Measurements from ENCODE around the gene KLHL22.
"Not testable (repeated sequence)": the region's sequence is repeated elsewhere in the genome, so short reads cannot be mapped to it uniquely, and the experiment has no call there.

The KLHL22 gene

DNA sequence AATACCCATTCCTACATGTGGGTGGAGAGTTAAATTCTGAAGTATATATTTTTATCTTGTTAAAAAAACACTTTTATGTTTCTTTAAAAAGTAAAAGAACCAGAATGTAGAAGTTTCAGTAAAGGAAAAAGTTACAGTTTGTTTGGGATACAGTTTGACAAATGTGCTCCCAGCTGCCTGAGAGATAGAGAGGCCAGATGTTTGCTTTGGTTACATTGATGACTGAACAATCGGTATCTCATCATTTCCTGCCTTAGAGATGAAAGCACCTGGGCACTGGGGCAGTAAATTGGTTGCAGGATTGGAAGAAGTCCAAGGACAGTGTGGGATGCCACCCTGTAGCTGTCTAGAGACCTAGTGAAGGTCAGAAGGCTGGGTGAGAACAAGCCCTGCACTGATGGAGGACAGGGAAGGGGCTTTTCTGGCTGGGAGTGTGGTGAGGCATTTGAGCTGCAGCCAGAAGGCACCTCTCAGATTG lies 28.4 kb upstream of the KLHL22 start:
- DNase-seq: no peak

DNA sequence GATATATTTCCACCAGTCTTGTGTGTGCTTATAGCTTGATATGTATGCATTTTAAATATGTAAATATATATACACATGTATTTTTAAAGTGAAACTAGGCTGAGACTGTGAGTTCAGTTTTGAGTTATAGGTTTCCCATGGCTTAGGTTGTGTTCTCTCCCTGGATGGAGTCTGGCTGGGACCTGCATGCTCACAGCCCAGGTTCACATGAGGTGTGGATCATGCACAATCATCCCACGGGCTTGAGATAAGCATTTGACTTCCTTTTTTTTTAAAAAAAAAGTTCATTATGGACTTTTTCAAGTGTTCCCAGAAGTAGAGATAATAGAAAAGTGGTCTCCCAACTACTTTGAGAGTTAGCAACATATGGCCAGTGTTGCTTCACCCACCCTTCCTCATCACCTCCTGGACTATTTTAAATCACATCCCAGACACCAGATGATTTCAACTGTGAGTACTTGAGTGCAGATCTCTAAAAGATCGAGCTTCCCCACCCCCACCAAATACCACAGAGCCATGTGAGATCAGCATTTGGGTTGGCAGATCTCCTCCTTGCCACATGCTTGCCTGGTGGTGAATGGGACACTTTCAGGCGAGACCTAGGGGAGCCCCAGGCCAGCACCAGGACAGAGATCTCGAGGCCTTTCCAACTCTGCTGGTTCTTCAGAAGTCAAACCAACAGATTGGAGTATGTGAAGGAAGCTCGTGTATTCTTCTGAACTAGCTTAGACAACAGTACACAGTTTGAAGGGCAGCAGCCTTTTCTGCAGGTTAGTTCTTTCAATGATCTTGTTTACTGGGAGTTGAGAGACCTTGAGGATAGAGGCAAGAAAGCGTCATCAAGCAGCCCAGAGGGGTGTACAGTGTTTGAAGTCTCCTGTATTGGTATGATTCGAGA lies 27.7 kb upstream of the KLHL22 start:
- peak in 1 of 56 donors; percentile 13 for DNase-seq

DNA sequence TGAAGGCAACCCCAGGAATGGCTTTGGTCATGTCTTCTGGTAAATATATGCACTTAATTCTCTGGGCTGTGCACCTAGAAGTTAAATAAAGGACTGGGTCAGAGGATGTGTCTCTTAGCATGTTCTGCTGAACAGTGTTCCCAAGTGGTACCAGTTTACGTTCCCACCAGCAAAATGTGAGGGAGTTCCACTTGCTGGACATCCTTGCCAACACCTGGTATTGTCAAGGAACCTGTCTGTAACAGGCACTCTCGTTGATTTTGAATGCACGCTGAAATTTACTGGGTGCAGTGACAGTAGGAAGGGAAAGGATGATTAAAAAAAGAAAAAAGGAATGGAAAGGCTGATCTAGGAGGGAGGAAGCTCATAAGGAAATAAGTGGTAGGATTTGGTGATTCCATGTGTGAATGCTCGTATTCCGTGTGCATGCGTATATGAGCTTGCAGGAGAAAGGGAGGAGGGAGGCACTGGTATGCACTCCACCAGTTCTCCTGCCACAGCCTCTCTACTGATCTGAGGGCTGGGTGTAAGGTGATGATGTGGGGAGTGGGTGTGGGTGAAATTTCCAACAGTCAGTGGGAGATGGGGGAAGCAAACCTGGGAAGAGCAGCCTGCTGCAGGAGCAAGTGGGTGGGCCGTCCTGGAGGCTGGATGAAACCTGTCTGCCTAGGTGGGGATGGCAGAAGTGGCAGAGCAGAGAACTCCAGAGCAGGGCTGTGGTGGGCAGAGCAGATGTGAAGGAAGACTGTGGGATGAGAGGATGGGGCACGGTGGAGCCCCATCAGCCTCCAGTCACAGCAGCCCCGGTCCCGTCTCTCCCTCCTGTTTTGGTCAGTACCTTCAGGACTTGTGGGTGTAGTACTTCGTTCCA lies 26.8 kb upstream of the KLHL22 start:
- no peak for DNase-seq

DNA sequence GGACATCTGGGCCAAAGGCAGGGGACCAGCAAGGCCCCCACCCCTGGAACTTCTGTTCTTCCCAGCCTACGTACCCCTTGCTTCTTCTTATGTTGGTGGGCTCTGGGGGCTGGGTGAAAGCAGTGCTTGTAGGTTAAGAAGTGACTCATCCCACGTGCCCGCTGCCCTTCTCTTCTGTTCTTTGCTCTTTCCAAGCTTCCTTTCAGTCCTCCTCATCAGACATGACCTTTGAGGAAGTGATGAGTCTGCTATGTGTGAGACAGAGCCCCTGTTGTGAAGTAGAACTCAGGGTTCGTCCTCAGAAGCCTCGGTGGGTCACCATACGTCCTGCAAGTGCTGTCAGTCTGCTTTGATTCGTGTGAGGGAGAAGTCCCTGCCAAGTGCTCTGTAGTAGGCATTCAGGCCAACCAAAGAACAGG lies 24.5 kb upstream of the KLHL22 start:
- no peak for DNase-seq

DNA sequence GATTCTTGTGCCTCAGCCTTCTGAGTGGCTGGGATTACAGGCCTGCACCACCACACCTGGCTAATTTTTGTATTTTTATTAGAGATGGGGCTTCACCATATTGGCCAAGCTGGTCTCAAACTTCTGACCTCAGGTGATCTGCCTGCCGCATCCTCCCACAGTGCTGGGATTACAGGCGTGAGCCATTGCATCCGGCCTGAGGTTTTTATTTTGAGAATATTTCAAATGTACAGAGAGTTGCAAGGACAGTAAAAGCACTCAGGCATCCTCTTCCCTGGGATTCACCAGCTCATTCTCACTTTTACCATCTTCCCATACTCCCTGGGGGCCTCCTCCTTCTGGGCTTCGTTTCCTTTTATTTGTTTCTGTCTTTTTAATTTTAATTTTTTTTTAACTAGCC lies 24.0 kb upstream of the KLHL22 start:
- no peak for DNase-seq

DNA sequence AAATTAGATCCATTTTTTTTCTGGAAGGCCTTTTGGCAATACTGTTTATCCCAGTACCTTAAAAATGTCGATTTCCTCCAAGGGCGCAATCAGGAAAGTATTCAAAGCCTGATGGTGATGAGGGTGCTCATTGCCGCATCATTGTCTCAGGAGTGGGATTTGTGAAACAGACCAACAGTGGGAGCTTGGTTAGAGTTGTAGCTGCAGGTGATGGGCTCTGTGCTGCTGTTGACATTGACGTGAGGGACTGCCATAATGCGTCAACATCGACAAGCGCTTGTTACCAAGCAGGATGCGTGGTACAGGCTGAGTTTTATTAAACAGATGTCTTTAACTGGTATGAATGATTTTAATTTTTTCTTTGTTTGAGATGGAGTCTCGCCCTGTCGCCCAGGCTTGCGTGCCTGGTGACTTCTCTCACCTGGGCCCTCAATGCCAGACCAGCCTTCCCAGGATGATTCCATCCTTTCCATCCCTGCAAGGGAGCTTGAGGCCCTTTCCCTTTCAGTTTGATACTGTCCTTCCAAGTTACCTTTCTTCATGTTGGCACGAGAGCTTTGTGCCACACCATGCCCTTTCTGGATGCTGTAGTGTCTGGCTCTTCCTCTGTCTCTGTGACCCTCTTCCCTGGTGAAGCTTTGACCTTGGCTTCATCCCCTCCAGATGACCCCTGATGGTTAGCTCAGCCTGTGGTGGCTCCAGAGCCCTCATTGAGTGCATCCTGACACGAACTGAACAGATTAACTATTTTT lies 22.4 kb upstream of the KLHL22 start:
- DNase-seq: no peak

DNA sequence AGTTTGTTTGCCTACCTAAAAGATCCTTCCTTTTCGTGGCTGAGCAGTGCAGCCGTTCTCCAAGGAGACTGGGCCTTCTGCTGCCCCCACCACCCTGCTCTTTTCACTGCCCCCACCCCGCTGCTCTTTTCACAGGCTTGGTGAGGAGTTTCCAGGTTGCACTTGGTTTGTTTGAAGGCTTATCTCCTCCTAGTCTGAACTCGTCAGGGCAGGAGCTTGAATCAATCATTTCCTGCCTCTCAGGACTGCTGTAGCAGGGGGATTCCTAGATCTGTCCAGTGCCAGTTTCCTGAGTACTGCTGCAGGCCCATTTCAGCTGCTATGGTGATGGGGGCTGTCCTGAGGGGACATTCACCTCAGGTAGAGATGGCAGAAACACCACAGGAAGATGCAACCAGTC lies 21.8 kb upstream of the KLHL22 start:
- no peak for DNase-seq

DNA sequence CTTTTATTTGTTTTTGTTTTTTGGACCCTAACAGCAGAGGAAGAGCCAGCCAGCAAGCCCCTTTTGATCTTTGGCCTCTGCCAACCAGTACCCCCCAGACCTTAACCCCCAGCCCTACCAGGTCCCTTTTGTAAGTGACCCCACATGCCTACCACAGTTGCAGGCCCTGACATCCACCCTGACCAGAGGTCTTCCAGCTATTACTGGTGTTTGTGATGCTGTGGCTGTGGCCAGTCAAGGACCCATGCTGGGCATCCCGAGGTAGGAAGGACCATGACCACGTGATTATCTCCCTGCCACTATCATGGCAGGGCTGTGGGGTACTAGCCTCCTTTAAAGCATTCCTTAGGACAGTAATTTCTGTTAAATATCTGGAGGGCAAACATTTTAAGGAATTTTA lies 20.8 kb upstream of the KLHL22 start:
- DNase-seq: no peak

DNA sequence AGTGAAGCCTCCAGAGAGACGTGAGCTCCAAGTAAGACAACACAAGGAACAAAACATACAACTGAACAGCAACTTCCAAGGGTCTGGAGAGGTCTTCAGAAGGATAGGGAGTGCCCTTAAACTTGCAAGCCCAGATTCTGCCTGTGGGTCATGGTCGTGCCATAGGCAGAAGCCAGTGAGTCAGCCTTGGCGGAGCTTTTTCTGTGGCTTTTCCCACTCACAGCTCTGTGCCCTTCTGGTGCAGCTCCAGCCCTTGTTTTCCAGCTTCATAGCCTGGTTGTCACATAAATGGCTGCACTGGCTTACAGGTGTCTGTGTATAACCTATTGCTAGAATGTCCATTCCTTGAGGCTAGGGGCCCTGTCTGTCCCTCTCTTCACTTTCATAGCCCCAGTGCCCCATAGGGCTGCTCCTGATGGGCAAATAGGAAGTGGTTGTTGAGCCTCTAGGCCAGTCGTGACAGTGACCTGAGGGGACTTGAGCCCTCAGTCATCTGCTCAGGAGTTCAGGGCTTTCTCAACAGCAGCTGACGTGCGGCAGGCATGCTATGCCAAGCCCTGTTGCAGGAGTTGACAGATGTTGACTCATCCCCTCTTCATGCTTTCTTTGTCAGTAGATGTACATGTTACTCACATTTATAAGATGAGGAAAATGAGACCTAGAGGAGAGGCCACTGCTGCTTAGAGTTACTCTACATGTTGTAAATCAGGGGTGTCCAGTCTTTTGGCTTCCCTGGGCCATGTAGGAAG lies 19.2 kb upstream of the KLHL22 start:
- DNase-seq: no peak

DNA sequence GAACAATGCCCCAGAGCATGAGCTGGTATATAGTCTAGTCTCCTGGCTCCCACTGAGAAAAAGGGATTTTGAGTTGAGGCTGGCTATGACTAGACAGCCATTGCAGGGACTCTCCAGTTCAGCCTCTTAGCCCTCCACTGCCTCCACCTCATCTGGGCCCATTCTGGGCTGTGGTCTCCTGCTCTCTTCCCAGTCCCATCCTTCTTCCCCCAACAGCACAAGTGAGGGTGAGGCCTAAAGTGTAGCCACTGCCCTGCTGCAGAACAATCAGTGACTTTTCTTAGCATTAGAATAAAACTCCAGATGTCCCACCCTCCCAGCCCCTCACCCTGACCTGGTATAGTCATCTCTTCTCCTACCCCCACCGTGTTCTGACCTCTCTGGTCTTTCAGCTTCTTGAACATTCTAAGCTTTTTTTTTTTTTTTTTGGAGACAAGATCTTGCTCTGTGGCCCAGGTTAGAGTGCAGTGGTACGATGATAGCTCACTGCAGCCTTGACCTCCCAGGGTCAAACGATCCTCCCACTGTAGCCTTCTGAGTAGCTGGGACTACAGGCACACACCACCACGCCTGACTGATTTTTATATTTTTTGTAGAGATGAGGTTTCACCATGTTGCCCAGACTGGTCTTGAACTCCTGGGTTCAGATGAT lies 16.1 kb upstream of the KLHL22 start:
- DNase-seq: no peak

DNA sequence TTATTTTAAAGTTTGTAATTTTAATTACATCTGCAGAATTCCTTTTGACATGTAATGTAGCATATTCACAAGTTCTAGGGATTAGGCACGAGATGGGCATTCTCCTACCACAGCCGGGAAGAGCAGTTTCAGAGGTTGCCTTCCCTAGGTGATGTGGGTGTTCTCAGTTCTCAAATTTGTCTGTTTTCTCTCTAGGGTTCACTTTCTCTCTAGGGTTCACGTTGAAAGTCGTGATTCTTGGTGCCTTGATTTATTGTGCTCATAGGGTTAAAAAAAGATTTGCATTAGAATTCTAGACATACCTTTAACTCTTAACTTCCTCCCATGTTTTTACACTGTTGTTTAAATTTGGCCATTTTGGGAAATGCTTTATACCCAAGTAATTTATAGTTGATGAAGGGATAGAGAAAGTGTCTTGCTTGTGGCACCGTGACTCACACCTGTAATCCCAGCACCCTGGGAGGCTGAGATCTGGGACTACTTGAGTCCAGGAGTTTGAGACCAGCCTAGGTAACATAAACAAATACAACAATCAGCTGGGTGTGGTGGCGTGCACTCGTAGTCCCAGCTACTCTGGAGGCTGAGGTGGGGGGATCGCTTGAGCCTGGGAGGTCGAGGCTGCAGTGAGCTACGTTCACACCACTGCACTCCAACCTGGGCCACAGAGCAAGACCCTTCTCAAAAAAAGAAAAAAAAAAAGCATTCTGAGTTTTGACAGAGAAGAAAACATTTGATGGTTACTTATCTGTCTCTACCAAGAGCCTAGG lies 15.4 kb upstream of the KLHL22 start:
- no peak for DNase-seq

DNA sequence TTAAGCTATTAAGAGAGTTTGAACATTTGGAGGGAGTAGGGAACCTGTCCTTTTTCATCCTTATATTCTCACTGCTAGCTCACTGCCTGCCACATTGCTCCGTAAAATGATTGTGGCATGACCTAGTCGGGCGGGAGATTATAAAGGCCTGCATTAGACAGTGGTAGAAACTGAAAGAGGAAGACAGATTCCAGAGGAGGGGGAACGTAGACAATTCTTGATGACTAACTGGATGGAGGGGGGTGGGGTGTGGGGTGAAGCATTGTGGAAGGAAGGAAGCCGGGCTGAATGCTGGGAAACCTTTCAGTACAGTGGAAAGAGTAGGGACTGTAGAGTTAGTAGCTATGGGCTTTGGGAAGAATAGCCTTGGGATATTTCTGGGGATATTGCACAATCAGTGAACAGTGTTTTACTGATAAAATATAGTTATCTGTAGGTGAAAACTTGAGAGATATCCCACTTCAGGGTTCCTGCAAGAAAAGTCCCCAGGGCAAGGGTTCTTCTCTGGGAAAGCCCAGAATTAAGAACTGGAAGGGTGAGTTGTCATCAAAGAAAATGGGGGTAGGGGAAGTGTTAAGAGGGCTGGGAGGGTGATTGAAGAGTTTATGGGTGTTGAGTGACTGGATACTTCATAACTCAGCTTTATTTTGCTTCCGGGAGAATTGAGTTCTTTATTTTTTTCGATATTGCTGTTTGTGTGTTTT lies 13.9 kb upstream of the KLHL22 start:
- peak in 27 of 56 donors; percentile 4 to 71 (median 27) for DNase-seq

DNA sequence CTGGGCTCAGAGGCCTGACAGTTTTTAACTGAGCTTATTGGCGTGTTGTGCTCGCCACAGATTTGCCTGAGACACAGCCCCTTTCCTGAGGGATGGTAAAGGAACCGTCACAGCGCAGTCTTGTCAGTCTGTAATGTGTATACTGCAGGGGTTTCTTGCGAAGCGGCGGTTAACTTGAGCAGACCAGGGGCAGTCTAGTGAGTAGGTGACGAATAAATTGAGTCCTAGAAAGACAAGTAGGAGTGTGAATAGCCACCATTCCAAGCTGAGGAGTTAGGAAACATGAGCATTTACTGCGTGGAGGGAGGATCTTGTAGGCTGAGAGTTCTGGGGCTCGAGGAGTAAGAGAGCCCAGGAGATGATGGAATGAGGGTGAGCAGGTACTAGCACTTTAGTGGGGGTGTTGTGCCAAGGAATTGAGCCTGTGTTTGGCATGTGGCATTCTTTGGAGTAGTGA lies 13.2 kb upstream of the KLHL22 start:
- DNase-seq: peak in 1 of 56 donors; percentile 14

DNA sequence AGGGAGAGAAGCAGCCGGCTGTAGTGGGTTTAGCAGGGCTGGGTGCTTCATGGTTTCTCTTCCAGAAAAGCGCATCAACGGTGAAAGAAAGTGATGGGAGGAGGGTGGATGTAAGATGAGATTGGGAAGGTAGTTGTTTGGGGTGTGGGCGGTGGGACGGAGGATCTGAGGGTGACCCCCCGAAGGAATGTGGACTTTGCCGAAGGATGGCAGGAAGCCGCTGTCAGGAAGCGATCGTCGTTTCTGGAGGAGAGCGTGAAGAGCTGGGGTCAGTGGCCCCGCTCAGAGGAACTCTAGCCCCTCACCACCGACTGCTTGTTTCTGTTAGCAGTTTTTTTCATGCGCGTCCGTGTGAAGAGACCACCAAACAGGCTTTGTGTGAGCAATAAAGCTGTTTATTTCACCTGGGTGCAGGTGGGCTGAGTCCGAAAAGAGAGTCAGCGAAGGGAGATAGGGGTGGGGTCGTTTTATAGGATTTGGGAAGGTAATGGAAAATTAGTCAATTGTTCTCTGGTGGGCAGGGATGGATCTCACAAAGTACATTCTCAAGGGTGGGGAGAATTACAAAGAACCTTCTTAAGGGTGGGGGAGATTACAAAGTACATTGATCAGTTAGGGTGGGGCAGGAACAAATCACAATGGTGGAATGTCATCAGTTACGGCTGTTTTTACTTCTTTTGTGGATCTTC lies 12.6 kb upstream of the KLHL22 start:
- DNase-seq: not testable (repeated sequence)

DNA sequence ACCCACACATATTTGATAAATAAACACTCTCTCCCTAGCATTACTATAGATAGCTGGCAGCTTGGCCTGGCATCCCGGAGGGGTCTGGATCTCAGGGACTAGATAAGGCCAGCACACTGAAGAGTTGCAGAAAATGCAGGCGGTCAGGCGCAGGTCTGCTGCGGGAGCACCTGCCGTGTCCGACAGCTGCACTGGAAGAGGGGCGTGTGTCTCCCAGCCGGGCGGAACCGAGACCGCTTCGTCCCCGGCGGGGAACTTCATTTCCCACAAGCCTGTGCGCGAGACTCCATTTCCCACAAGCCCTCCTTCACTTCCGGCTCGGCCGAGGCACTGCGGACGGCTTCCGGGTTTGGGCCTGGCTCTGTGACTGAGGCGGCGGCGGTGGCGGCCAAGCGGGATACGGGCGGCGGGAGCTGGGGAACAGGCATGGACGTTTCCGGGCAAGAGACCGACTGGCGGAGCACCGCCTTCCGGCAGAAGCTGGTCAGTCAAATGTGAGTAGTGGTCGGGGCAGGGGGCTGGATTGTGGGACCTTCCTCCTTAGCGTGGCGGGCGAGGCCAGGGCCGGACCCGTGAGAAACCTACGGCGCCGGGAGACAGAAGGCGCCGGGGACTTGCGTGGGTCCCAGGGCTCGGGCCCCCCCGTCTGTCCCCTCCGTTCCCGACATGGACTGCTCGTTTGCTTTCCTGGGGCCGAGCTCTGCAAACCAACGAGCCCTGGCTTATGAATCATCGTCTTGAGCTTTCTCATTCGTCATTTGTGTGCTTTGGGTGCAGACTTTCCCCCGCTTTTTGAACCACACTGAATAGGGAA lies 11.9 kb upstream of the KLHL22 start, which contains the start of gene MED15:
MED15 (plus strand) TSS at position 358 of the 814 bp plus-strand sequence; CDS start at position 427, 69 bp downstream.
- DNase-seq: peak; percentile 29 to 93 (median 84)

DNA sequence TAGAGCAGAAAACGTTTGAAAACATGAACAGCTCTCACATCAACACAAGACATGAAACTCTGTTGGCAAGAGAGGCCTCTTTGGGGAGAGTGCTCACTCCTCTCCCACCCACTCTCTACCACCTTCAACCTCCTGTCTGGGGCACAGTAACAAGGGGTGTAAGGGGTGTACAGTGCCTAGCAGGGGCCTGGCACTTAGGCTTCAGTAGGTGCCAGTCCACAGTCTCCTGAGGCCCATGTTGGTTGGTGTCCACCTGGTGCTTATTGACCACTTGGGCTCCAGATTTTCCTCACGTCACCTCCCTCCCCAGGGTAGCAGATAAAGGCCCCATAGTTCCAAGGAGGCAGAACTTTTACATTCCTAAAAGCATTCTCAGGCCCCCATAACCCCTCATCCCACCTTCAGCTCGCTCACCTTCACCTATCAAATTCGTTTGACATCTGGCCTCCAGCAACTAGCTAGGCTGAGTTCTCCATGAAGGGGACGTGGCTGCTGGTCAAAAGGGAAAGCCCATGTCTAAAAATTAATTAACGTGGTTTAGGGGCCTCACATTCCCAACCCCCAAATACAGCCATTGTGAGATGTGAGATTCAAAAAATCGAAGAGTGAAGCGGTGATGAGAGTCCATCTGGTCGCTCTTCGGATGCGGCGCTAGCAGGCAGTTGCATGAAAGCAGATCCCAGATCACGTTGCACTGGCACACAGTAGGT lies 11.1 kb upstream of the KLHL22 start:
- no peak for DNase-seq
